Duodenal mucosa (tissue), 2 donors: Measurements from ENCODE around the gene SRSF1.
"Not testable (repeated sequence)": the region's sequence is repeated elsewhere in the genome, so short reads cannot be mapped to it uniquely, and the experiment has no call there.

Source experiments
- H3K27ac ChIP-seq: one replicate; pipeline ENCODE4 v1.7.0; 2013; ENCODE audit warnings: low read depth, low read length
- H3K27me3 ChIP-seq, 2 donors: one replicate each; pipeline ENCODE4 v1.7.0; 2013; ENCODE audit warnings: low read length in 2 of 2, control low read depth in 1 of 2; ENCODE audit not compliant: insufficient read depth in 2 of 2, control insufficient read depth in 1 of 2
- H3K36me3 ChIP-seq, 2 donors: one replicate each; pipeline ENCODE4 v1.7.0; 2013; ENCODE audit warnings: low read length in 2 of 2, control low read depth in 1 of 2; ENCODE audit not compliant: insufficient read depth in 2 of 2, control insufficient read depth in 1 of 2
- H3K4me1 ChIP-seq, 2 donors: one replicate each; pipeline ENCODE4 v1.7.0; 2013; ENCODE audit warnings: low read length in 2 of 2, control low read depth in 1 of 2; ENCODE audit not compliant: insufficient read depth in 2 of 2, control insufficient read depth in 1 of 2
- H3K4me3 ChIP-seq, 2 donors: one replicate each; pipeline ENCODE4 v1.7.0; 2013; ENCODE audit warnings: low read length in 2 of 2, low read depth in 1 of 2
- H3K9ac ChIP-seq, 2 donors: one replicate each; pipeline ENCODE4 v1.7.0; 2013; ENCODE audit warnings: low read length in 2 of 2, low read depth in 1 of 2
- H3K9me3 ChIP-seq, 2 donors: one replicate each; pipeline ENCODE4 v1.7.0; 2013; ENCODE audit warnings: low read length in 2 of 2, control low read depth in 1 of 2; ENCODE audit not compliant: control insufficient read depth in 1 of 2

Gene SRSF1

GRCh38 chr17:57966875-57967274 is 40.2 kb downstream of the SRSF1 start:
- H3K9ac ChIP-seq = no peak overlapping the region
- H3K9me3 ChIP-seq = no peaks in the 10 kb centered on the region
- H3K27me3 ChIP-seq = peaks cover 0 to 4% of the 10 kb centered on the region in 2 donors
- no peak overlapping the region for H3K4me3 ChIP-seq
- no peak overlapping the region for H3K27ac ChIP-seq
- no peaks in the 10 kb centered on the region for H3K4me1 ChIP-seq
- peaks cover 0 to 3% of the 10 kb centered on the region in 2 donors for H3K36me3 ChIP-seq

DNA sequence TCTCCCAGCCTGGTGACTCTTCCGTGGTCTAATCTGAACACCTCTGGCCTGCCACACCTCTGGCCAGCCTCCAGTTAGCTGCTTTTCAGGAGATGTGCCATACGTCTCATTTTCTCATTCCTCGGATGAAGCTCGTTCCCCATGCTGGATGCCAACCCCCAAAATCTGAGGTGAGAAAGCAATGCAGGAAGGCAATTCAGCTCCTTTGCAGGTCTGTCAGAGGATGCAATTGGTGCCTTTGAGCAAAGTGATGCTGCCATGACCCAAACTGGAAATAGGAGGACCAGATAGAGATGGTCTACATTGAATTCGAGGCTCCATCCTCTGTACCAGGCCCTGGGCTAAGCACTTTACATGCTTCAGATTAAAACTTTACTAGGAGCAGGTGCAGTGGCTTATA is 40.8 kb downstream of the SRSF1 start:
- Histone ChIP-seq H3K27me3 (peaks cover 0 to 4% of the 10 kb centered on the region in 2 donors), H3K36me3 (no peaks in the 10 kb centered on the region), H3K4me1 (no peaks in the 10 kb centered on the region), H3K9me3 (no peaks in the 10 kb centered on the region), H3K4me3 (no peak overlapping the region), H3K27ac (no peak overlapping the region), H3K9ac (no peak overlapping the region)

GRCh38 chr17:57965521-57966160 is 41.4 kb downstream of the SRSF1 start:
- Histone ChIP-seq H3K9ac (no peak overlapping the region), H3K36me3 (no peaks in the 10 kb centered on the region), H3K4me3 (no peak overlapping the region), H3K9me3 (no peaks in the 10 kb centered on the region), H3K27ac (no peak overlapping the region), H3K4me1 (no peaks in the 10 kb centered on the region), H3K27me3 (peaks cover 0 to 4% of the 10 kb centered on the region in 2 donors)

DNA sequence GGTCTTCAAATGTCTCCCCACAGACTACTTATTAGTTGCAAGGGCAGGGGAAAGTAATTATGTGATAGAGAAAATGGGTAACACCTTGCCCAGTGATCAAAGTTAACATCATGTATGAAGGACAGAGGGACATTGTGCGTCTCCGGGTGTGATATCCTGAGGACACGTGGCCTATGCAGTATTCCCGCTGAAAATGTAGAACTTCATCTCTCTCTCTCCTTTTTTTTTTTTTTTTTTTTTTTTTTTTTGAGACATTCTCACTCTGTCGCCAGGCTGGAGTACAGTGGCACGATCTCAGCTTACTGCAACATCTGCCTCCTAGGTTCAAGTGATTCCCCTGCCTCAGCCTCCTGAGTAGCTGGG is 43.9 kb downstream of the SRSF1 start:
- Histone ChIP-seq H3K4me1 (no peaks in the 10 kb centered on the region), H3K27me3 (peaks cover 0 to 6% of the 10 kb centered on the region in 2 donors), H3K27ac (no peak overlapping the region), H3K9ac (no peak overlapping the region), H3K36me3 (no peaks in the 10 kb centered on the region), H3K9me3 (no peaks in the 10 kb centered on the region), H3K4me3 (no peak overlapping the region)

DNA sequence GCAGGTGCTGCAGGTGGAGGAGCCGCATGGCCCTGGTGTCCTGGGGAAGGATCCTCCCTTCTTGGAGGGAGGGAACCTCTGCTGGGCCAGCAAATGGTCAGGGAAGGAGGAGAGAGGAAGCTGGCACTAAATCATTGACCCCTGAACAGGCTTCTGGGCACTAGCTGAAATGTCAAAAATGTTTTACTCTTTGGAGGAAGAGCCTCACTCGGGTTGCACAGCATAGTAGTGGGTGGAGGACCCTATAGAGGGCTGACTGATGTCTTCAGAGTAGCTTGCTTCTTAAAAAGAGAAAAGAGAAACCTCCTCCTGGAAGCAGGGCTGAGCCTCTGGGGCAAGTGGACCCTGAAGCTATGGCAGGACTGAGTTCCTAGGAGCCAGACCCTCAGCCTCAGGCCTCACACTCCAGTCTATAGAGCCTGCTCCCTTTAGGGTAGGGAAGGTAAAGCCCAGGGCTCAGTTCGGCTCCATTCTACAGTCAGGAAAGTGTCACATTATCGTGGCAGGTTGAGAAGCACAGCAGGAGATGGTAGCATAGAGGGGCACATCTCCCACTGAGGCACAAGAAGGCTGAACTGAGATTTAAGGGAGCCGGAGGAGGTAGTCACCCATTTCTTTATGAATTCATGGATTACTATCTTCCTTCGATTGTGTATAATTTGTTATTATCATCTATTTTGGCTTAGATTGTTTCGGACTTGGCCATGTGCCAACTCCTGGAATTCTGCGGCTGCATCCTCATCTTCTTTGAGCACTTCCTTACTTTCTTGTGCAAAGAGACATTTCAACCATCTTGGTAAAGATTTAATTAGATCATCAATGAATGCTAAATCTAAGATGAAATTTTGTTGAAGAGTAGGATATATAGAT is 44.5 kb downstream of the SRSF1 start:
- no peak overlapping the region for H3K9ac ChIP-seq
- no peak overlapping the region for H3K27ac ChIP-seq
- peaks cover 0 to 6% of the 10 kb centered on the region in 2 donors for H3K27me3 ChIP-seq
- no peaks in the 10 kb centered on the region for H3K36me3 ChIP-seq
- no peaks in the 10 kb centered on the region for H3K4me1 ChIP-seq
- no peak overlapping the region for H3K4me3 ChIP-seq
- no peaks in the 10 kb centered on the region for H3K9me3 ChIP-seq

DNA sequence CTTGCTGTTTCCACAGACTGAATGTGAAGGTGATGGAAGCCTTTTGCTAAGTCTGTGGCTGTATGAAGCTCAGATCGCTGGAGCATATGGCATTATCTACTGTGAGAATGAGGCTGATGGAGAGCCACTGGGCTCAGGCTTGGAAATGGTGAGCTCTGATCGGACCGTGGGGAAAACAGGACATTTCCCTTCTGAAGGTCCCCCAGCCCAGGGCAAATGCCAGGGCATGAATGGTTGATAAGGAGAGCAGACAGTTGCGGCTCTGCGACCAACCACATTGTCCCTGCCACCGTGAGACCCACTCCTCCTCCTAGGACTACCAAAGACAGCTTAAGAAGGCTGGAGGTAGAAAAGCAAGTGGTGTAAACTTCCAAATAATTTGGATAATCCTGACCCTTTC is 47.1 kb downstream of the SRSF1 start:
- no peaks in the 10 kb centered on the region for H3K9me3 ChIP-seq
- no peaks in the 10 kb centered on the region for H3K36me3 ChIP-seq
- H3K27me3 ChIP-seq = peaks cover 4 to 7% of the 10 kb centered on the region in 2 donors
- no peak overlapping the region for H3K27ac ChIP-seq
- H3K4me1 ChIP-seq = peaks cover 13 to 14% of the 10 kb centered on the region in 2 donors
- no peak overlapping the region for H3K4me3 ChIP-seq
- H3K9ac ChIP-seq = no peak overlapping the region

DNA sequence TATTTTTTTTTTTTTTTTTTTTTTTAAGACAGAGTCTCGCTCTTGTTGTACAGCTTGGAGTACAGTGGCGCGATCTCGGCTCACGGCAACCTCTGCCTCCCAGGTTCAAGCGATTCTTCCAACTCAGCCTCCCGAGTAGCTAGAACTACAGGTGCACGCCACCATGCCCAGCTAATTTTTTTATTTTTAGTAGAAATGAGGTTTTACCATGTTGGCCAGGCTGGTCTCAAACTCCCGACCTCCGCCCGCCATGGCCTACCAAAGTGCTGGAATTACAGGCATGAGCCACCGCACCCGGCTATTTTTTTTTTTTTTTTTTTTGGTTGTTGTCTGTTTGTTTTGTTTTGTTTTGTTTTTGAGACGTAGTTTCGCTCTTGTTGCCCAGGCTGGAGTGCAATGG is 48.7 kb downstream of the SRSF1 start:
- H3K4me1 ChIP-seq = peaks cover 18% of the 10 kb centered on the region in 2 donors
- not testable (repeated sequence) for H3K27ac ChIP-seq, H3K9ac ChIP-seq, H3K4me3 ChIP-seq, H3K36me3 ChIP-seq, H3K27me3 ChIP-seq, H3K9me3 ChIP-seq

- Histone ChIP-seq H3K27me3 (peaks cover 4 to 7% of the 10 kb centered on the region in 2 donors), H3K4me3 (no peak overlapping the region), H3K9me3 (no peaks in the 10 kb centered on the region), H3K4me1 (peaks cover 18% of the 10 kb centered on the region in 2 donors), H3K36me3 (no peaks in the 10 kb centered on the region), H3K27ac (no peak overlapping the region), H3K9ac (no peak overlapping the region)
Measured at GRCh38 chr17:57957886-57958285, 49.2 kb downstream of the SRSF1 start.

- H3K9me3 ChIP-seq = no peaks in the 10 kb centered on the region
- peaks cover 18 to 24% of the 10 kb centered on the region in 2 donors for H3K4me1 ChIP-seq
- H3K27me3 ChIP-seq = peaks cover 4 to 7% of the 10 kb centered on the region in 2 donors
- H3K9ac ChIP-seq = no peak overlapping the region
- no peak overlapping the region for H3K27ac ChIP-seq
- no peak overlapping the region for H3K4me3 ChIP-seq
- H3K36me3 ChIP-seq = no peaks in the 10 kb centered on the region
Measured at GRCh38 chr17:57957120-57957850, 49.8 kb downstream of the SRSF1 start.
